ENCODE results near the gene KRTAP12-2.

Gene KRTAP12-2

GRCh38 chr21:44666401-44667320, at the start of gene KRTAP12-2:
Gene KRTAP12-2 (minus strand): TSS chr21:44666927. CDS start chr21:44666886, 41 bp downstream.
- no peak for DNase-seq (ENCODE audit: low spot score)

GRCh38 chr21:44714905-44715304, 48.2 kb upstream of the KRTAP12-2 start:
- no peak for DNase-seq (ENCODE audit: low spot score)

GRCh38 chr21:44713846-44714245, 47.1 kb upstream of the KRTAP12-2 start:
- no peak for DNase-seq (ENCODE audit: low spot score)

GRCh38 chr21:44713130-44713529, 46.4 kb upstream of the KRTAP12-2 start:
- no peak for DNase-seq (ENCODE audit: low spot score)

- no peak for DNase-seq (ENCODE audit: low spot score)
Observed at GRCh38 chr21:44712203-44713028, 45.7 kb upstream of the KRTAP12-2 start.

GRCh38 chr21:44711327-44712202, 44.8 kb upstream of the KRTAP12-2 start, which contains the start of gene TSPEAR:
Gene TSPEAR (minus strand): TSS chr21:44711572. CDS start chr21:44711514, 58 bp downstream.
- DNase-seq (ENCODE audit: low spot score) = no peak

- no peak for DNase-seq (ENCODE audit: low spot score)
Observed at GRCh38 chr21:44710756-44711326, 44.1 kb upstream of the KRTAP12-2 start.

- no peak for DNase-seq (ENCODE audit: low spot score)
Observed at GRCh38 chr21:44710294-44710665, 43.6 kb upstream of the KRTAP12-2 start.

GRCh38 chr21:44709426-44710293, 42.9 kb upstream of the KRTAP12-2 start:
- DNase-seq (ENCODE audit: low spot score) = no peak

- DNase-seq (ENCODE audit: low spot score) = no peak
Observed at GRCh38 chr21:44708866-44709425, 42.2 kb upstream of the KRTAP12-2 start.

- peak; percentile 14 for DNase-seq (ENCODE audit: low spot score)
Observed at GRCh38 chr21:44708213-44708865, 41.6 kb upstream of the KRTAP12-2 start.

GRCh38 chr21:44706706-44707581, 40.2 kb upstream of the KRTAP12-2 start:
- DNase-seq (ENCODE audit: low spot score) = peak; percentile 7

- no peak for DNase-seq (ENCODE audit: low spot score)
Observed at GRCh38 chr21:44706026-44706705, 39.4 kb upstream of the KRTAP12-2 start.

GRCh38 chr21:44704636-44705001, 37.9 kb upstream of the KRTAP12-2 start:
- no peak for DNase-seq (ENCODE audit: low spot score)

- DNase-seq (ENCODE audit: low spot score) = no peak
Observed at GRCh38 chr21:44703731-44704635, 37.3 kb upstream of the KRTAP12-2 start.

- DNase-seq (ENCODE audit: low spot score) = no peak
Observed at GRCh38 chr21:44702973-44703730, 36.4 kb upstream of the KRTAP12-2 start.

Data from GM03348 (cell line).